ENCODE data around the gene RAD21L1.

DNA sequence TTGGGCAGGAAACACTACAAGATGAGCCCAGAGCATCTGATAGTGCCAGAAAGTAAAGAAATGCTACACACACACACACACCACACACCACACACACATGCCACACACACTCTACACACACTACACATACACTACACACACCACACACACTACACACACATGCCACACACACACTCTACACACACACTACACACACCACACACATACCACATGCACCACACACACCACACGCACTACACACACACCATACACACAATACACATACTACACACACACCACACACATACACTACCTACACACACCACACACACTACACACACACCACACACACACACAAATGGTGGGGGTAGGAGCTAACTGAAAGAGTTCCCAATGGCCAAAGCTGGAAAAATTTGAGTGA is 37.5 kb upstream of the RAD21L1 start:
- TF ChIP-seq, protein P1, sequence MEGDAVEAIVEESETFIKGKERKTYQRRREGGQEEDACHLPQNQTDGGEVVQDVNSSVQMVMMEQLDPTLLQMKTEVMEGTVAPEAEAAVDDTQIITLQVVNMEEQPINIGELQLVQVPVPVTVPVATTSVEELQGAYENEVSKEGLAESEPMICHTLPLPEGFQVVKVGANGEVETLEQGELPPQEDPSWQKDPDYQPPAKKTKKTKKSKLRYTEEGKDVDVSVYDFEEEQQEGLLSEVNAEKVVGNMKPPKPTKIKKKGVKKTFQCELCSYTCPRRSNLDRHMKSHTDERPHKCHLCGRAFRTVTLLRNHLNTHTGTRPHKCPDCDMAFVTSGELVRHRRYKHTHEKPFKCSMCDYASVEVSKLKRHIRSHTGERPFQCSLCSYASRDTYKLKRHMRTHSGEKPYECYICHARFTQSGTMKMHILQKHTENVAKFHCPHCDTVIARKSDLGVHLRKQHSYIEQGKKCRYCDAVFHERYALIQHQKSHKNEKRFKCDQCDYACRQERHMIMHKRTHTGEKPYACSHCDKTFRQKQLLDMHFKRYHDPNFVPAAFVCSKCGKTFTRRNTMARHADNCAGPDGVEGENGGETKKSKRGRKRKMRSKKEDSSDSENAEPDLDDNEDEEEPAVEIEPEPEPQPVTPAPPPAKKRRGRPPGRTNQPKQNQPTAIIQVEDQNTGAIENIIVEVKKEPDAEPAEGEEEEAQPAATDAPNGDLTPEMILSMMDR (IDR thresholded peaks at IDR 0.05) = no peak
- TF ChIP-seq ZFP36 (IDR thresholded peaks at IDR 0.05; ENCODE audit: borderline replicate concordance, partially characterized antibody) = no peak
- no peak for TF ChIP-seq CHD2 (IDR thresholded peaks at IDR 0.05; ENCODE audit: low read length, partially characterized antibody)
- no peak for TF ChIP-seq HDAC2 (IDR thresholded peaks at IDR 0.05)
